ENCODE data around the gene CDKAL1. TPM values are rescaled to one million over a fixed set of nuclear protein-coding genes. Genes with fewer than 3 reads are reported as not detected.

CDKAL1 gene
- total and polyA plus RNA-seq, 2 of the 13 experiments (the other 11 are each of a cell fraction or from before 2014, with no cell fraction given) = 9.5 to 27.7 TPM

GRCh38 chr6:21198032-21198640, 663.9 kb downstream of the CDKAL1 start (continued):
- TF ChIP-seq MTERF4 (CRISPR knock-in tag; IDR thresholded peaks at IDR 0.05) (no peak), TRIM24 (CRISPR knock-in tag; IDR thresholded peaks at IDR 0.05) (no peak), GATA4 (IDR thresholded peaks at IDR 0.05; ENCODE audit: borderline replicate concordance, low read depth) (no peak), LCORL (IDR thresholded peaks at IDR 0.05) (no peak), LCORL (CRISPR knock-in tag; IDR thresholded peaks at IDR 0.05) (no peak)

GRCh38 chr6:21199262-21199661, 665.0 kb downstream of the CDKAL1 start:
- whole genome bisulfite sequencing (ENCODE audit: low lambda C conversion rate) = 99% methylated on average over 6 of the region's 6 CpGs
- Histone ChIP-seq H3K4me2 (ENCODE audit: low read depth, low read length) (no peak overlapping the region), H3K9me3 (ENCODE audit: low read length) (no peaks in the 10 kb centered on the region), H2AFZ (ENCODE audit: low read length) (no peak overlapping the region), H3K4me1 (ENCODE audit: insufficient read depth, low read length) (peaks cover 13% of the 10 kb centered on the region), H3K27me3 (ENCODE audit: control insufficient read depth in 1 of 2, insufficient read depth in 2 of 2, low read length in 2 of 2) (no peaks in the 10 kb centered on the region), H3K27ac (ENCODE audit: extremely low read length, insufficient read depth, low read length) (no peak overlapping the region), H3K9ac (ENCODE audit: insufficient read depth, low read depth, low read length) (no peak overlapping the region), H4K20me1 (ENCODE audit: insufficient read depth, low read length) (no peaks in the 10 kb centered on the region), H3K79me2 (ENCODE audit: insufficient read depth, low read length) (no peaks in the 10 kb centered on the region), H3K4me3 (replicated peaks in 1 of 3; ENCODE audit: insufficient read depth in 1 of 3, low read depth in 2 of 3, low read length in 3 of 3) (no peak overlapping the region), H3K36me3 (replicated peaks in 1 of 2; ENCODE audit: control insufficient read depth in 1 of 2, insufficient read depth in 2 of 2, low read length in 2 of 2) (peaks cover 0 to 2% of the 10 kb centered on the region in 2 experiments; a peak in 3 of 5 replicates)
- CTCF ChIA-PET (ENCODE audit: low intra/inter-chr PET ratio, low total read pairs) = no interaction called here
- intact Hi-C loops (cut with micrococcal nuclease; ENCODE audit: unreplicated experiment) = no loop called here
- DNase-seq (ENCODE audit: low spot score) (no peak), ATAC-seq (no peak), FAIRE-seq (no peak)
- POLR2A ChIA-PET = no interaction called here
- BruUV-seq (replicated peaks) = no TSS peak
- in situ Hi-C loops (cut with HindIII; ENCODE audit: extremely low pct_ligation_motif_present, low pct_unique_long_range_greater_than_20kb) = no loop called here
- TF ChIP-seq XBP1 (CRISPR knock-in tag; IDR thresholded peaks at IDR 0.05) = no peak
- TF ChIP-seq SIX1 (CRISPR knock-in tag; IDR thresholded peaks at IDR 0.05; ENCODE audit: borderline replicate concordance) = no peak
- TF ChIP-seq DNMT1 (CRISPR knock-in tag; IDR thresholded peaks at IDR 0.05) = no peak
- TF ChIP-seq MIER3 (CRISPR knock-in tag; IDR thresholded peaks at IDR 0.05; ENCODE audit: borderline replicate concordance) = no peak
- no peak for TF ChIP-seq ZZZ3 (CRISPR knock-in tag; IDR thresholded peaks at IDR 0.05; ENCODE audit: borderline replicate concordance)
- TF ChIP-seq FOXK1 (CRISPR knock-in tag; IDR thresholded peaks at IDR 0.05; ENCODE audit: borderline replicate concordance, low read depth) = no peak
- TF ChIP-seq GTF3A (CRISPR knock-in tag; conservative IDR thresholded peaks at IDR 0.05) = no peak
- no peak for TF ChIP-seq REPIN1 (CRISPR knock-in tag; IDR thresholded peaks at IDR 0.05; ENCODE audit: borderline replicate concordance, low read depth)
- TF ChIP-seq ZNF234 (CRISPR knock-in tag; conservative IDR thresholded peaks at IDR 0.05) = no peak
- TF ChIP-seq IKZF4 (CRISPR knock-in tag; IDR thresholded peaks at IDR 0.05; ENCODE audit: borderline replicate concordance, low read depth, not compliant biosample characterization) = no peak
- no peak for TF ChIP-seq KLF9 (CRISPR knock-in tag; IDR thresholded peaks at IDR 0.05; ENCODE audit: low read depth)
- no peak for TF ChIP-seq NR2F1 (CRISPR knock-in tag; IDR thresholded peaks at IDR 0.05)
- TF ChIP-seq KDM1A (CRISPR knock-in tag; IDR thresholded peaks at IDR 0.05) = no peak
